ENCODE measurements around the gene MYH11. TPM values are rescaled to one million over a fixed set of nuclear protein-coding genes. Genes with fewer than 3 reads are reported as not detected.
"Not testable (repeated sequence)": the region's sequence is repeated elsewhere in the genome, so short reads cannot be mapped to it uniquely, and the experiment has no call there.

Gene MYH11
- total RNA-seq, 3 donors from 2014 or later, result 98.2 to 5,005 (median 282) TPM

- intact Hi-C loops (cut with DNase I, micrococcal nuclease), result no loop called here
- Histone ChIP-seq H3K4me3 (no peak overlapping the region), H3K36me3 (ENCODE audit: low read depth) (no peaks in the 10 kb centered on the region)
These were observed 7.4 kb downstream of the MYH11 start for GRCh38 chr16:15849209-15849981.

DNA sequence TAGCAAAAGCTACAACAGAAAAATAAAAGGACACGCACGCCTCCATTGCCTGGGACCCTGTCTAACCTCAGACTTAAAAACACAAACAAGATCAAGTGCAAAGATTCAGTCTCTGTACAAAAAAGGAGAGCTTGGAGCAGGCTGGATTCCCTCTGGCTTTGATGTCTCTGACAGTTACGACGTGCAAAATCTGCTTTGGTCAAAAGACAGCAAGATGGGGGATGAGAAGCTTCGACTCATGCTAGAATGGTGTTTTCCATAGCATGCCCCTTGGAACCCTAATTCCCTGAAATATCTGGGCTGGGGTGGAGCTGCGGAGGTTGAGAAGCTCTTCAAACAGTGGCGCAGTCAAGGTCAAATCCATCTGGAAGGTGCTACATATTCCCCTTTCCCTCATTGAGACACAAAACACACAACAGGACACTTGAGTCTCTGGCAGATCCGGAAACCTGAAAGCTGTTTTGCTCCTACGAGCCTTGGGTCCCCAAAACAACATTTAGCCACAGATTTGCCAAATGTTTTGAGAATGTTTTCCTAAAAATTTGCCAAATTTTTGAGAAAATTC lies 9.1 kb downstream of the MYH11 start:
- Histone ChIP-seq H3K36me3 (ENCODE audit: low read depth) (no peaks in the 10 kb centered on the region), H3K9me3 (no peaks in the 10 kb centered on the region), H3K4me1 (ENCODE audit: low read depth) (no peaks in the 10 kb centered on the region), H3K4me3 (no peak overlapping the region)
- DNase-seq, result no peak
- no peak for ATAC-seq
- intact Hi-C loops (cut with DNase I, micrococcal nuclease), result no loop called here
- TF ChIP-seq, protein P1, sequence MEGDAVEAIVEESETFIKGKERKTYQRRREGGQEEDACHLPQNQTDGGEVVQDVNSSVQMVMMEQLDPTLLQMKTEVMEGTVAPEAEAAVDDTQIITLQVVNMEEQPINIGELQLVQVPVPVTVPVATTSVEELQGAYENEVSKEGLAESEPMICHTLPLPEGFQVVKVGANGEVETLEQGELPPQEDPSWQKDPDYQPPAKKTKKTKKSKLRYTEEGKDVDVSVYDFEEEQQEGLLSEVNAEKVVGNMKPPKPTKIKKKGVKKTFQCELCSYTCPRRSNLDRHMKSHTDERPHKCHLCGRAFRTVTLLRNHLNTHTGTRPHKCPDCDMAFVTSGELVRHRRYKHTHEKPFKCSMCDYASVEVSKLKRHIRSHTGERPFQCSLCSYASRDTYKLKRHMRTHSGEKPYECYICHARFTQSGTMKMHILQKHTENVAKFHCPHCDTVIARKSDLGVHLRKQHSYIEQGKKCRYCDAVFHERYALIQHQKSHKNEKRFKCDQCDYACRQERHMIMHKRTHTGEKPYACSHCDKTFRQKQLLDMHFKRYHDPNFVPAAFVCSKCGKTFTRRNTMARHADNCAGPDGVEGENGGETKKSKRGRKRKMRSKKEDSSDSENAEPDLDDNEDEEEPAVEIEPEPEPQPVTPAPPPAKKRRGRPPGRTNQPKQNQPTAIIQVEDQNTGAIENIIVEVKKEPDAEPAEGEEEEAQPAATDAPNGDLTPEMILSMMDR (IDR thresholded peaks at IDR 0.05), result no peak

More at GRCh38 chr16:15849209-15849981, 7.4 kb downstream of the MYH11 start:
- no peak for DNase-seq
- TF ChIP-seq, protein P1 (IDR thresholded peaks at IDR 0.05), result no peak
- no peak for ATAC-seq
- Histone ChIP-seq H3K4me1 (ENCODE audit: low read depth) (no peaks in the 10 kb centered on the region), H3K9me3 (no peaks in the 10 kb centered on the region)

GRCh38 chr16:15846510-15846909 lies 10.3 kb downstream of the MYH11 start:
- Histone ChIP-seq H3K4me3 (no peak overlapping the region), H3K36me3 (ENCODE audit: low read depth) (no peaks in the 10 kb centered on the region), H3K4me1 (ENCODE audit: low read depth) (no peaks in the 10 kb centered on the region), H3K9me3 (no peaks in the 10 kb centered on the region)
- intact Hi-C loops (cut with DNase I, micrococcal nuclease), result no loop called here
- DNase-seq (no peak), ATAC-seq (no peak)
- TF ChIP-seq, protein P1 (IDR thresholded peaks at IDR 0.05), result no peak

GRCh38 chr16:15843635-15844279 lies 13.1 kb downstream of the MYH11 start:
- Histone ChIP-seq H3K4me1 (ENCODE audit: low read depth) (no peaks in the 10 kb centered on the region), H3K36me3 (ENCODE audit: low read depth) (no peaks in the 10 kb centered on the region), H3K4me3 (no peak overlapping the region), H3K9me3 (no peaks in the 10 kb centered on the region)
- TF ChIP-seq, protein P1 (IDR thresholded peaks at IDR 0.05), result no peak
- DNase-seq (no peak), ATAC-seq (no peak)
- intact Hi-C loops (cut with DNase I, micrococcal nuclease), result no loop called here

DNA sequence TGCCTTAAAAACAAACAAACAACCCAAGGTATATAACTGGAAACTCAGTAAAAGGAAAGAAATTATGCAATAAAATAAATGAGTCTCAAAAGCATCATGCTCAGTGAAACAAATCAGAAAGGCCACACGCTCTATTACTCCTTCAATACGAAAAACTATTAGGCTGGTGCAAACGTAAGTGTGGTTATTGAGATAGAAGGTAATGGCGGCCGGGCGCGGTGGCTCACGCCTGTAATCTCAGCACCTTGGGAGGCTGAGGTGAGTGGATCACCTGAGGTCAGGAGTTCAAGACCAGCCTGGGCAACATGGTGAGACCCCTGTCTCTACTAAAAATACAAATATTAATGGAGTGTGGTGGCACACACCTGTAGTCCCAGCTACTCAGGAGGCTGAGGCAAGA lies 17.6 kb downstream of the MYH11 start:
- H3K36me3 ChIP-seq (ENCODE audit: low read depth); intact Hi-C loops (cut with DNase I, micrococcal nuclease); H3K4me3 ChIP-seq; ATAC-seq; H3K4me1 ChIP-seq (ENCODE audit: low read depth); DNase-seq; H3K9me3 ChIP-seq: not testable (repeated sequence)

GRCh38 chr16:15837761-15838160 lies 19.1 kb downstream of the MYH11 start:
- H3K4me3 ChIP-seq, result no peak overlapping the region
- intact Hi-C loops (cut with DNase I, micrococcal nuclease), result no loop called here
- TF ChIP-seq, protein P1 (IDR thresholded peaks at IDR 0.05), result no peak
- ATAC-seq (no peak), DNase-seq (no peak)
- no peaks in the 10 kb centered on the region for H3K36me3 ChIP-seq (ENCODE audit: low read depth)
- H3K9me3 ChIP-seq, result no peaks in the 10 kb centered on the region
- H3K4me1 ChIP-seq (ENCODE audit: low read depth), result no peaks in the 10 kb centered on the region
